Measurements from ENCODE around the gene SNTG2.

- TF ChIP-seq CTCF (conservative IDR thresholded peaks at IDR 0.05; ENCODE audit: low read length) (no peak), EZH2phosphoT487 (IDR thresholded peaks at IDR 0.05; ENCODE audit: borderline replicate concordance) (no peak)
Measured at GRCh38 chr2:1017827-1018226, 67.2 kb downstream of the SNTG2 start.
